Astrocyte (in vitro differentiated cells and primary cell): ENCODE measurements around the gene OCIAD1.

Experiments
- EZH2 ChIP-seq: IDR thresholded peaks from 2 replicates; pipeline ENCODE4 v1.6.1; 2012; ENCODE audit warnings: mild to moderate bottlenecking, low read length, inconsistent platforms; ENCODE audit not compliant: insufficient read depth
- TF ChIP-seq, protein P1 (sequence below): IDR thresholded peaks from 2 replicates; pipeline ENCODE4 v1.5.1; 2011; ENCODE audit warnings: low read depth, mild to moderate bottlenecking, inconsistent platforms, low read length, moderate library complexity; ENCODE audit not compliant: insufficient read depth

DNA sequence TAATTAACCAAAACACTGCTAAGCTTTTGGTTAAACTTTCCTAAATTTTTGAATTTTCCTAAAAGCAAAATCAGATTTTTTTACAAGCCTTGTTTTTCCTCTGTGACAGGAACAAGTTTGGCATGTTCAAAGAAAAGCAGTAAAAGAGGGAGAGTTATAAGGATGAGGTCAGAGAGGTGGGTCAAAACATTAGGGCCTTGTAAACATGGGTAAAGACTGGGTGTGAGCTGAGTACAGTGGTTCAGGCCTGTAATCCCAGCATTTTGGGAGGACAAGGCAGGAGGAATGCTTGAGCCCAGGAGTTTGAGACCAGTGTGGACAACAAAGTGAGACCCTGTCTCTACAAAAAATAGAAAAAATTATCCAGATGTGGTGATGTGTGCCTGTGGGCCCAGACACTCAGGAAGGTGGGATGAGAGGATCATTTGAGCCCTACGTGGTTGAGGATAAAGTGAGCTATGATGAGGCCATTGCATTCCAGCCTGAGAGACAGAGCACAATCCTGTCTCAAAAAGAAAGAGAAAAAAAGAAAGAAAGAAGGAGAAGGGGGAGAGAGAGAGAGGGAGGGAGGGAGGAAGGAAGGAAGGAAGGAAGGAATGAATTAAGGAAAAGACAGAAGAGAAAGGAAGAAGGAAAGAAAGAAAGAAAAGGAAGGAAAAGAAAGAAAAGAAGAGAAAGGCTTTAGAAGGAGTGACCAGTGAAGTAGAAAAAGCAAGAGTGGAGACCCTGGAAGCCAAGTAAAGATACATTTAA, 33.8 kb upstream of the OCIAD1 start:
- TF ChIP-seq, protein P1, sequence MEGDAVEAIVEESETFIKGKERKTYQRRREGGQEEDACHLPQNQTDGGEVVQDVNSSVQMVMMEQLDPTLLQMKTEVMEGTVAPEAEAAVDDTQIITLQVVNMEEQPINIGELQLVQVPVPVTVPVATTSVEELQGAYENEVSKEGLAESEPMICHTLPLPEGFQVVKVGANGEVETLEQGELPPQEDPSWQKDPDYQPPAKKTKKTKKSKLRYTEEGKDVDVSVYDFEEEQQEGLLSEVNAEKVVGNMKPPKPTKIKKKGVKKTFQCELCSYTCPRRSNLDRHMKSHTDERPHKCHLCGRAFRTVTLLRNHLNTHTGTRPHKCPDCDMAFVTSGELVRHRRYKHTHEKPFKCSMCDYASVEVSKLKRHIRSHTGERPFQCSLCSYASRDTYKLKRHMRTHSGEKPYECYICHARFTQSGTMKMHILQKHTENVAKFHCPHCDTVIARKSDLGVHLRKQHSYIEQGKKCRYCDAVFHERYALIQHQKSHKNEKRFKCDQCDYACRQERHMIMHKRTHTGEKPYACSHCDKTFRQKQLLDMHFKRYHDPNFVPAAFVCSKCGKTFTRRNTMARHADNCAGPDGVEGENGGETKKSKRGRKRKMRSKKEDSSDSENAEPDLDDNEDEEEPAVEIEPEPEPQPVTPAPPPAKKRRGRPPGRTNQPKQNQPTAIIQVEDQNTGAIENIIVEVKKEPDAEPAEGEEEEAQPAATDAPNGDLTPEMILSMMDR, result no peak
- no peak for TF ChIP-seq EZH2
